Skeletal muscle tissue (tissue), 4 donors: Measurements from ENCODE around the gene PITPNB. TPM values are rescaled to one million over a fixed set of nuclear protein-coding genes. Genes with fewer than 3 reads are reported as not detected.

ENCODE experiments used
- H3K27ac ChIP-seq: one replicate; pipeline ENCODE4 v1.7.0; 2013; ENCODE audit warnings: mild to moderate bottlenecking, low read depth, low read length, inconsistent platforms
- H3K27me3 ChIP-seq, 3 donors: one replicate each; pipeline ENCODE4 v1.7.0; 2013; ENCODE audit warnings: low read length in 3 of 3; ENCODE audit not compliant: control insufficient read depth in 3 of 3, insufficient read depth in 3 of 3
- H3K36me3 ChIP-seq, 3 donors: one replicate each; pipeline ENCODE4 v1.7.0; 2013; ENCODE audit warnings: low read length in 3 of 3; ENCODE audit not compliant: control insufficient read depth in 3 of 3, insufficient read depth in 3 of 3
- H3K4me1 ChIP-seq, 3 donors: one replicate each; pipeline ENCODE4 v1.7.0; 2013; ENCODE audit warnings: low read length in 3 of 3, mild to moderate bottlenecking in 3 of 3; ENCODE audit not compliant: control insufficient read depth in 3 of 3, insufficient read depth in 3 of 3
- H3K4me3 ChIP-seq, 3 donors: one replicate each; pipeline ENCODE4 v1.7.0; 2013; ENCODE audit warnings: low read length in 3 of 3
- H3K9ac ChIP-seq, 3 donors: one replicate each; pipeline ENCODE4 v1.7.0; 2013; ENCODE audit warnings: low read length in 3 of 3, mild to moderate bottlenecking in 3 of 3, moderate library complexity in 2 of 3, low read depth in 1 of 3
- H3K9me3 ChIP-seq, 3 donors: one replicate each; pipeline ENCODE4 v1.7.0; 2013; ENCODE audit warnings: low read length in 3 of 3; ENCODE audit not compliant: control insufficient read depth in 3 of 3
- total RNA-seq: library from RNA; depleted of rRNA; stranded (reverse); fragments of >200 nt; gene quantifications from one replicate; pipeline ENCODE4 v1.2.3, GENCODE V29; 2014
- donor health status: Osteomylitis.

The PITPNB gene
- total RNA-seq, 1 donor from 2014 or later: 36.5 TPM

GRCh38 chr22:27919942-27920755 is 1.1 kb upstream of the PITPNB start:
- Histone ChIP-seq H3K9me3 (no peaks in the 10 kb centered on the region), H3K36me3 (peaks cover 0 to 5% (median 3%) of the 10 kb centered on the region in 3 donors), H3K4me1 (peaks cover 16 to 21% (median 17%) of the 10 kb centered on the region in 3 donors), H3K9ac (peak overlapping the region; percentile 94 to 98 (median 94)), H3K4me3 (peak overlapping the region; percentile 94 to 95 (median 94)), H3K27me3 (no peaks in the 10 kb centered on the region), H3K27ac (peak overlapping the region; percentile 99)

GRCh38 chr22:27918341-27919221 is 475 bp downstream of the PITPNB start:
- peak overlapping the region; percentile 80 to 87 (median 81) for H3K4me3 ChIP-seq
- H3K27ac ChIP-seq: peak overlapping the region; percentile 99
- H3K27me3 ChIP-seq: no peaks in the 10 kb centered on the region
- H3K9me3 ChIP-seq: no peaks in the 10 kb centered on the region
- peak overlapping the region; percentile 79 to 94 (median 87) for H3K9ac ChIP-seq
- H3K4me1 ChIP-seq: peaks cover 18 to 26% (median 20%) of the 10 kb centered on the region in 3 donors
- peaks cover 0 to 3% (median 3%) of the 10 kb centered on the region in 3 donors for H3K36me3 ChIP-seq

- Histone ChIP-seq H3K9me3 (no peaks in the 10 kb centered on the region), H3K4me1 (peaks cover 23 to 33% (median 26%) of the 10 kb centered on the region in 3 donors), H3K27ac (no peak overlapping the region), H3K27me3 (no peaks in the 10 kb centered on the region), H3K36me3 (no peaks in the 10 kb centered on the region), H3K9ac (no peak overlapping the region), H3K4me3 (no peak overlapping the region)
Measured at GRCh38 chr22:27915986-27916385, 3.1 kb downstream of the PITPNB start.

- H3K4me1 ChIP-seq: peaks cover 13 to 20% (median 16%) of the 10 kb centered on the region in 3 donors
- no peaks in the 10 kb centered on the region for H3K9me3 ChIP-seq
- no peak overlapping the region for H3K27ac ChIP-seq
- H3K4me3 ChIP-seq: no peak overlapping the region
- peaks cover 0 to 7% (median 6%) of the 10 kb centered on the region in 3 donors for H3K36me3 ChIP-seq
- no peaks in the 10 kb centered on the region for H3K27me3 ChIP-seq
- H3K9ac ChIP-seq: peak overlapping the region in 1 of 3 donors; percentile 4
Measured at GRCh38 chr22:27913162-27913741, 5.8 kb downstream of the PITPNB start.

GRCh38 chr22:27912101-27912500 is 7.0 kb downstream of the PITPNB start:
- Histone ChIP-seq H3K9me3 (no peaks in the 10 kb centered on the region), H3K4me3 (no peak overlapping the region), H3K36me3 (peaks cover 1 to 12% (median 12%) of the 10 kb centered on the region in 3 donors), H3K4me1 (peaks cover 6 to 14% (median 10%) of the 10 kb centered on the region in 3 donors), H3K9ac (no peak overlapping the region), H3K27me3 (no peaks in the 10 kb centered on the region), H3K27ac (no peak overlapping the region)

- Histone ChIP-seq H3K27ac (no peak overlapping the region), H3K9me3 (no peaks in the 10 kb centered on the region), H3K9ac (no peak overlapping the region), H3K4me3 (no peak overlapping the region), H3K36me3 (peaks cover 2 to 12% (median 12%) of the 10 kb centered on the region in 3 donors), H3K27me3 (no peaks in the 10 kb centered on the region), H3K4me1 (peaks cover 6 to 14% (median 10%) of the 10 kb centered on the region in 3 donors)
Measured at GRCh38 chr22:27911330-27911729, 7.7 kb downstream of the PITPNB start.

GRCh38 chr22:27906241-27906640 is 12.8 kb downstream of the PITPNB start:
- H3K27me3 ChIP-seq: no peaks in the 10 kb centered on the region
- H3K36me3 ChIP-seq: peaks cover 4 to 17% (median 12%) of the 10 kb centered on the region in 3 donors

GRCh38 chr22:27905653-27906052 is 13.4 kb downstream of the PITPNB start:
- no peak overlapping the region for H3K4me3 ChIP-seq
- H3K27me3 ChIP-seq: no peaks in the 10 kb centered on the region
- no peak overlapping the region for H3K9ac ChIP-seq
- peaks cover 4 to 15% (median 9%) of the 10 kb centered on the region in 3 donors for H3K36me3 ChIP-seq
- H3K27ac ChIP-seq: no peak overlapping the region
- no peaks in the 10 kb centered on the region for H3K4me1 ChIP-seq
- H3K9me3 ChIP-seq: no peaks in the 10 kb centered on the region

More at GRCh38 chr22:27906241-27906640, 12.8 kb downstream of the PITPNB start:
- H3K9ac ChIP-seq: no peak overlapping the region
- H3K9me3 ChIP-seq: no peaks in the 10 kb centered on the region
- no peak overlapping the region for H3K4me3 ChIP-seq
- H3K4me1 ChIP-seq: no peaks in the 10 kb centered on the region
- H3K27ac ChIP-seq: no peak overlapping the region

- H3K27me3 ChIP-seq: no peaks in the 10 kb centered on the region
- peaks cover 4 to 14% (median 7%) of the 10 kb centered on the region in 3 donors for H3K36me3 ChIP-seq
- H3K27ac ChIP-seq: no peak overlapping the region
- H3K4me1 ChIP-seq: no peaks in the 10 kb centered on the region
- no peak overlapping the region for H3K9ac ChIP-seq
- no peak overlapping the region for H3K4me3 ChIP-seq
- no peaks in the 10 kb centered on the region for H3K9me3 ChIP-seq
Measured at GRCh38 chr22:27903805-27904473, 15.1 kb downstream of the PITPNB start.
